SK-N-SH (cell line): ENCODE data around the gene TAF1B. TPM values are rescaled to one million over a fixed set of nuclear protein-coding genes. Genes with fewer than 3 reads are reported as not detected.

Experiments used
- CTCF ChIA-PET: fragments of 300-600, 350-600 bp; formaldehyde crosslinking; extraction: SDS; loops from one replicate; lab custom pipeline; 2021; lab: Yijun Ruan, JAX
- POLR2A ChIA-PET: fragments of 350-600 bp; sonication (Branson Sonifier 250); formaldehyde crosslinking; extraction: SDS; loops from one replicate; lab custom pipeline; 2020; ENCODE audit warnings: antibody characterized with exemption, inconsistent platforms; lab: Yijun Ruan, JAX
- DNase-seq: peaks from one replicate; pipeline ENCODE4 v3.0.0; 2012
- H2AFZ ChIP-seq: fragments of 200-600 bp; sonication (generic); 2 replicates; pipeline ENCODE4 v1.8.1; 2016; ENCODE audit warnings: antibody characterized with exemption, mild to moderate bottlenecking, low read depth
- H3F3A ChIP-seq: fragments of 200-600 bp; sonication (generic); replicated peaks from 2 replicates; pipeline ENCODE3; 2016; ENCODE audit warnings: antibody characterized with exemption, mild to moderate bottlenecking; ENCODE audit not compliant: insufficient read depth
- H3K27ac ChIP-seq, 2 experiments: fragments of 200-500 bp in 1 of 2; fragments of 200-600 bp in 1 of 2; sonication (Bioruptor generic) in 1 of 2; sonication (generic), shearing (Covaris generic) in 1 of 2; 2 replicates each; pipeline versions ENCODE4 v1.5.1 to v1.6.1; 2014 to 2016; ENCODE audit warnings: low read depth in 2 of 2, inconsistent platforms in 1 of 2, low read length in 1 of 2, mild to moderate bottlenecking in 1 of 2, mixed read lengths in 1 of 2
- H3K27me3 ChIP-seq: fragments of 200-600 bp; sonication (generic), shearing (Covaris generic); 2 replicates; pipeline ENCODE4 v1.6.1; 2016; ENCODE audit warnings: mixed run types; ENCODE audit not compliant: insufficient read depth
- H3K36me3 ChIP-seq, 2 experiments: fragments of 200-500 bp in 1 of 2; fragments of 200-600 bp in 1 of 2; sonication (Bioruptor generic) in 1 of 2; sonication (generic) in 1 of 2; replicated peaks in 1 of 2; 2 replicates each; pipeline versions ENCODE3 to v1.5.1; 2014 to 2016; ENCODE audit warnings: low read length in 1 of 2, mild to moderate bottlenecking in 1 of 2; ENCODE audit not compliant: insufficient read depth in 2 of 2, control insufficient read depth in 1 of 2
- H3K4me1 ChIP-seq, 2 experiments: fragments of 200-500 bp in 1 of 2; fragments of 200-600 bp in 1 of 2; sonication (Bioruptor generic) in 1 of 2; sonication (generic), shearing (Covaris generic) in 1 of 2; 2 replicates each; pipeline versions ENCODE4 v1.5.1 to v1.6.1; 2014 to 2016; ENCODE audit warnings: low read depth in 1 of 2, low read length in 1 of 2, mixed run types in 1 of 2; ENCODE audit not compliant: insufficient read depth in 2 of 2, control insufficient read depth in 1 of 2
- H3K4me2 ChIP-seq: fragments of 200-600 bp; sonication (generic), shearing (Covaris generic); 2 replicates; pipeline ENCODE4 v1.6.1; 2017; ENCODE audit warnings: mixed run types
- H3K4me3 ChIP-seq, 2 experiments: fragments of 200-500 bp in 1 of 2; fragments of 200-600 bp in 1 of 2; sonication (Bioruptor generic) in 1 of 2; sonication (generic), shearing (Covaris generic) in 1 of 2; 2 replicates each; pipeline versions ENCODE4 v1.5.1 to v1.8.1; 2014 to 2016; ENCODE audit warnings: low read depth in 2 of 2, inconsistent platforms in 1 of 2, low read length in 1 of 2, mild to moderate bottlenecking in 1 of 2, mixed read lengths in 1 of 2, moderate library complexity in 1 of 2
- H3K79me2 ChIP-seq: fragments of 200-600 bp; sonication (generic); 2 replicates; pipeline ENCODE4 v1.8.1; 2017; ENCODE audit warnings: mild to moderate bottlenecking; ENCODE audit not compliant: insufficient read depth
- H3K9ac ChIP-seq: fragments of 200-600 bp; sonication (generic); 2 replicates; pipeline ENCODE4 v1.6.1; 2017; ENCODE audit warnings: mixed run types
- H3K9me2 ChIP-seq: fragments of 200-600 bp; sonication (generic); 2 replicates; pipeline ENCODE4 v1.6.1; 2017; ENCODE audit warnings: mixed run types
- H3K9me3 ChIP-seq: fragments of 200-600 bp; sonication (generic); 2 replicates; pipeline ENCODE4 v1.6.1; 2017; ENCODE audit warnings: mixed run types, mild to moderate bottlenecking, moderate library complexity
- H4K20me1 ChIP-seq: fragments of 200-600 bp; sonication (generic); 2 replicates; pipeline ENCODE4 v1.6.1; 2017; ENCODE audit warnings: mild to moderate bottlenecking, mixed run types; ENCODE audit not compliant: insufficient read depth
- ELF1 ChIP-seq: IDR thresholded peaks from 2 replicates; pipeline ENCODE4 v1.4.0; 2012
- FOXJ3 ChIP-seq: sonication (generic); formaldehyde crosslinking; IDR thresholded peaks from 2 replicates; pipeline ENCODE4 v1.5.1; 2020; ENCODE audit warnings: mild to moderate bottlenecking, missing genetic modification reagents
- MEF2A ChIP-seq: IDR thresholded peaks from 2 replicates; pipeline ENCODE4 v1.4.0; 2012; ENCODE audit warnings: low read depth, borderline replicate concordance
- MXI1 ChIP-seq: IDR thresholded peaks from 2 replicates; pipeline ENCODE4 v1.6.1; 2012; ENCODE audit warnings: mild to moderate bottlenecking, low read depth, low read length, improper control_type of control experiment
- RAD21 ChIP-seq: IDR thresholded peaks from 2 replicates; pipeline ENCODE4 v1.6.1; 2012; ENCODE audit warnings: mild to moderate bottlenecking, low read length
- RCOR1 ChIP-seq: fragments of 150-350 bp; IDR thresholded peaks from 2 replicates; pipeline ENCODE4 v1.6.1; 2017; ENCODE audit warnings: antibody characterized with exemption, low read length
- SIN3A ChIP-seq: IDR thresholded peaks from 2 replicates; pipeline ENCODE4 v1.6.1; 2012; ENCODE audit warnings: low read depth, mild to moderate bottlenecking, low read length, moderate library complexity, borderline replicate concordance
- TEAD4 ChIP-seq: IDR thresholded peaks from 2 replicates; pipeline ENCODE4 v1.4.0; 2012; ENCODE audit warnings: mild to moderate bottlenecking, borderline replicate concordance; ENCODE audit not compliant: insufficient read depth
- WGBS: methylation state at CpG from one replicate; pipeline ENCODE4 v1.1.6; 2017; ENCODE audit warnings: low lambda C conversion rate; 5-methylcytosine and 5-hydroxymethylcytosine counted together
- polyA plus RNA-seq, 3 experiments: library from polyadenylated mRNA; depleted of rRNA; stranded (reverse); fragments of >200 nt; gene quantifications; 2 replicates each; pipeline ENCODE4 v1.2.3, GENCODE V29; 2012
- TF ChIP-seq, protein P1 (sequence below): IDR thresholded peaks from 2 replicates; pipeline ENCODE4 v1.4.0; 2012; ENCODE audit warnings: low read depth
- TF ChIP-seq, protein P2 (sequence below): fragments of 150-350 bp; IDR thresholded peaks from 2 replicates; pipeline ENCODE4 v1.6.1; 2016; ENCODE audit warnings: mild to moderate bottlenecking, low read depth, low read length
- TF ChIP-seq, protein P3 (sequence below): IDR thresholded peaks from 2 replicates; pipeline ENCODE4 v1.6.1; 2012; ENCODE audit warnings: mild to moderate bottlenecking, low read depth, low read length, moderate library complexity

Gene TAF1B
- polyA plus RNA-seq, 1 of the 3 experiments (the other 2 are of a cell fraction) = 7.8 TPM

DNA sequence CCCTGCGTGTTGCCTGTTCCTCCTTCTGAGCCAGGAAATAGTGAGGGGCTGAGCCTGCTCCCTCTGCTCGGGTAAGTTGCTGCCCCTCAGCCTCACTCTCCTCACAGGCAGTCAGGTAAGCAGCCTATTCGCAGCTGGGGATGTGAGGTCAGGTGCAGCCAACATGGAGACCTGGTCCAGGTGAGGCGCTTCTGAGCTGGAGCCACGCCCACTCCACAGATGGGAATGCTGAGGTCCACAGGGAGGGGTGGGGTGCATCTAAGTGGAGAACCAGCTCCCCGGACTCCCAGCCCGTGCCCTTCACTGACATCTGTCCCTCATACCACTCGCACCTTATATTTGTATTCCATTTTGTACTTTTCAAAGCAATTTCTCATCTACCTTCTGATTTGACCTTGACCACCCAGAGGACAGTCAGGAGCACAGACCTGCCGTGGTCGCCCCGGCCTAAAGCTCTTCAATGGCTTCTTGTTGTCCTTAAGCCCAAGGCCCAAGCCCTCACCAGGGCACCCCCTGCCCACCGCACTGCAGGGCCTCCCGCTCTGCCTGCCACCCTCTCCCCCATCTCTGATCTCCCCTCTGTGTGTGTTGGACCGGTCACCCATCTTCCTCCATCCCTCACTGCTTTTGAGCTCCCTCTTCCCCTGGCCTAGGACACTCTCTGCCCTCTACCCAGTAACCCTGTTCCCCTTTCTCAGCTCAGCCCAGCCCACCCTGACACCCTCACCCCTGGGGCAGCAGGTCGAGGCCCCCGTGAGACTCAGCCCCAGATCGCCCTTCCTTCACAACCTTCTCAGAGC lies 49.2 kb upstream of the TAF1B start:
- Histone ChIP-seq H3K79me2 (no peaks in the 10 kb centered on the region), H2AFZ (no peak overlapping the region), H3K9me2 (no peaks in the 10 kb centered on the region), H4K20me1 (no peaks in the 10 kb centered on the region), H3K36me3 (no peaks in the 10 kb centered on the region), H3F3A (no peaks in the 10 kb centered on the region), H3K27ac (no peak overlapping the region), H3K4me1 (peaks cover 0 to 7% of the 10 kb centered on the region in 2 experiments; a peak in 1 of 4 replicates), H3K27me3 (no peaks in the 10 kb centered on the region), H3K4me3 (no peak overlapping the region), H3K9ac (no peak overlapping the region), H3K9me3 (no peaks in the 10 kb centered on the region), H3K4me2 (no peak overlapping the region)
- TF ChIP-seq RCOR1 = no peak
- TF ChIP-seq FOXJ3 (CRISPR knock-in tag) = no peak
- TF ChIP-seq MEF2A = no peak
- TF ChIP-seq RAD21 = no peak
- TF ChIP-seq, protein P1, sequence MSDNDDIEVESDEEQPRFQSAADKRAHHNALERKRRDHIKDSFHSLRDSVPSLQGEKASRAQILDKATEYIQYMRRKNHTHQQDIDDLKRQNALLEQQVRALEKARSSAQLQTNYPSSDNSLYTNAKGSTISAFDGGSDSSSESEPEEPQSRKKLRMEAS = no peak
- TF ChIP-seq TEAD4 = no peak
- no peak for TF ChIP-seq SIN3A
- TF ChIP-seq ELF1 = no peak
- TF ChIP-seq MXI1 = no peak
- TF ChIP-seq, protein P2, sequence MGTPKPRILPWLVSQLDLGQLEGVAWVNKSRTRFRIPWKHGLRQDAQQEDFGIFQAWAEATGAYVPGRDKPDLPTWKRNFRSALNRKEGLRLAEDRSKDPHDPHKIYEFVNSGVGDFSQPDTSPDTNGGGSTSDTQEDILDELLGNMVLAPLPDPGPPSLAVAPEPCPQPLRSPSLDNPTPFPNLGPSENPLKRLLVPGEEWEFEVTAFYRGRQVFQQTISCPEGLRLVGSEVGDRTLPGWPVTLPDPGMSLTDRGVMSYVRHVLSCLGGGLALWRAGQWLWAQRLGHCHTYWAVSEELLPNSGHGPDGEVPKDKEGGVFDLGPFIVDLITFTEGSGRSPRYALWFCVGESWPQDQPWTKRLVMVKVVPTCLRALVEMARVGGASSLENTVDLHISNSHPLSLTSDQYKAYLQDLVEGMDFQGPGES = no peak
- TF ChIP-seq, protein P3, sequence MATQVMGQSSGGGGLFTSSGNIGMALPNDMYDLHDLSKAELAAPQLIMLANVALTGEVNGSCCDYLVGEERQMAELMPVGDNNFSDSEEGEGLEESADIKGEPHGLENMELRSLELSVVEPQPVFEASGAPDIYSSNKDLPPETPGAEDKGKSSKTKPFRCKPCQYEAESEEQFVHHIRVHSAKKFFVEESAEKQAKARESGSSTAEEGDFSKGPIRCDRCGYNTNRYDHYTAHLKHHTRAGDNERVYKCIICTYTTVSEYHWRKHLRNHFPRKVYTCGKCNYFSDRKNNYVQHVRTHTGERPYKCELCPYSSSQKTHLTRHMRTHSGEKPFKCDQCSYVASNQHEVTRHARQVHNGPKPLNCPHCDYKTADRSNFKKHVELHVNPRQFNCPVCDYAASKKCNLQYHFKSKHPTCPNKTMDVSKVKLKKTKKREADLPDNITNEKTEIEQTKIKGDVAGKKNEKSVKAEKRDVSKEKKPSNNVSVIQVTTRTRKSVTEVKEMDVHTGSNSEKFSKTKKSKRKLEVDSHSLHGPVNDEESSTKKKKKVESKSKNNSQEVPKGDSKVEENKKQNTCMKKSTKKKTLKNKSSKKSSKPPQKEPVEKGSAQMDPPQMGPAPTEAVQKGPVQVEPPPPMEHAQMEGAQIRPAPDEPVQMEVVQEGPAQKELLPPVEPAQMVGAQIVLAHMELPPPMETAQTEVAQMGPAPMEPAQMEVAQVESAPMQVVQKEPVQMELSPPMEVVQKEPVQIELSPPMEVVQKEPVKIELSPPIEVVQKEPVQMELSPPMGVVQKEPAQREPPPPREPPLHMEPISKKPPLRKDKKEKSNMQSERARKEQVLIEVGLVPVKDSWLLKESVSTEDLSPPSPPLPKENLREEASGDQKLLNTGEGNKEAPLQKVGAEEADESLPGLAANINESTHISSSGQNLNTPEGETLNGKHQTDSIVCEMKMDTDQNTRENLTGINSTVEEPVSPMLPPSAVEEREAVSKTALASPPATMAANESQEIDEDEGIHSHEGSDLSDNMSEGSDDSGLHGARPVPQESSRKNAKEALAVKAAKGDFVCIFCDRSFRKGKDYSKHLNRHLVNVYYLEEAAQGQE = no peak
- no peak for DNase-seq
- 90% methylated on average over 14 of the region's 17 CpGs for WGBS
- ChIA-PET CTCF (interaction anchor here (1.3 to 14.3 kb wide), 6 partner anchors 8 to 278 kb away, joined by 3 to 185 read pairs (median 8); partner anchors contain the start of gene KLF11), POLR2A (interaction anchor here (0.7 kb wide), 1 partner anchor 25 kb away, joined by 3 read pairs; no protein-coding TSS in a partner anchor)
